Measurements from ENCODE around the gene HCN2. TPM values are rescaled to one million over a fixed set of nuclear protein-coding genes. Genes with fewer than 3 reads are reported as not detected.

Gene HCN2
- total RNA-seq, 4 donors from 2014 or later, result 0.14 to 1.00 (median 0.64) TPM; not detected in 1

DNA sequence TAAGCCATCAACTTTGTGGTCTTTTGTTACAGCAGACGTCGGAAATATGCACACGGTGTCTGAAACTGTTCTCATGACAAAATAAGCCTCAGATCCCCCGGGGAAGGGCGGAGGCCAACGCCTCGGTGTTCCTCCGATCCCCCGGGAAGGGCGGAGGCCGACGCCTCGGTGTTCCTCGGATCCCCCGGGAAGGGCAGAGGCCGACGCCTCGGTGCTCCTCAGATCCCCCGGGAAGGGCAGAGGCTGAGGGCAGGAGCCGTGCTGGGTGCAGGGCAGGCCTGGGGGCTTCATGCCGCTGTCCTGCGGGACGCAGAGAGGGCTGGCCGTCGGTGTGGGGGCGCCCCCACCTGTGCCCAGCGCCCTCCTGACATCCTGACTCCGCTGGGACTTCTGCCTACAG, 54.7 kb downstream of the HCN2 start:
- no peak for DNase-seq
- WGBS, 2 donors (ENCODE audit: low coverage in 1 of 2), result 75% methylated on average over 24 of the region's 28 CpGs; no CpG with 5 or more reads in 1 of the 2 donors
- TF ChIP-seq EP300 (IDR thresholded peaks at IDR 0.05; ENCODE audit: low read depth) (no peak), POLR2AphosphoS5 (IDR thresholded peaks at IDR 0.05) (no peak), POLR2A (IDR thresholded peaks at IDR 0.05) (no peak)
- TF ChIP-seq, protein P1, sequence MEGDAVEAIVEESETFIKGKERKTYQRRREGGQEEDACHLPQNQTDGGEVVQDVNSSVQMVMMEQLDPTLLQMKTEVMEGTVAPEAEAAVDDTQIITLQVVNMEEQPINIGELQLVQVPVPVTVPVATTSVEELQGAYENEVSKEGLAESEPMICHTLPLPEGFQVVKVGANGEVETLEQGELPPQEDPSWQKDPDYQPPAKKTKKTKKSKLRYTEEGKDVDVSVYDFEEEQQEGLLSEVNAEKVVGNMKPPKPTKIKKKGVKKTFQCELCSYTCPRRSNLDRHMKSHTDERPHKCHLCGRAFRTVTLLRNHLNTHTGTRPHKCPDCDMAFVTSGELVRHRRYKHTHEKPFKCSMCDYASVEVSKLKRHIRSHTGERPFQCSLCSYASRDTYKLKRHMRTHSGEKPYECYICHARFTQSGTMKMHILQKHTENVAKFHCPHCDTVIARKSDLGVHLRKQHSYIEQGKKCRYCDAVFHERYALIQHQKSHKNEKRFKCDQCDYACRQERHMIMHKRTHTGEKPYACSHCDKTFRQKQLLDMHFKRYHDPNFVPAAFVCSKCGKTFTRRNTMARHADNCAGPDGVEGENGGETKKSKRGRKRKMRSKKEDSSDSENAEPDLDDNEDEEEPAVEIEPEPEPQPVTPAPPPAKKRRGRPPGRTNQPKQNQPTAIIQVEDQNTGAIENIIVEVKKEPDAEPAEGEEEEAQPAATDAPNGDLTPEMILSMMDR (IDR thresholded peaks at IDR 0.05), result no peak
- Histone ChIP-seq H3K4me1 (peaks cover under 1 to 6% (median 3%) of the 10 kb centered on the region in 4 donors), H3K36me3 (peaks cover 0 to 30% (median 15%) of the 10 kb centered on the region in 4 donors), H3K4me3 (no peak overlapping the region), H3K27ac (no peak overlapping the region), H3K9me3 (no peaks in the 10 kb centered on the region), H3K27me3 (no peaks in the 10 kb centered on the region)
- intact Hi-C loops (cut with DNase I; ENCODE audit: low total_unique reads) (no loop called here), in situ Hi-C loops (cut with MboI; ENCODE audit: low pct_ligation_motif_present in 1 of 4, low pct_unique_long_range_greater_than_20kb in 1 of 4, low sequenced_read_pairs in 3 of 4) (no loop called here)

DNA sequence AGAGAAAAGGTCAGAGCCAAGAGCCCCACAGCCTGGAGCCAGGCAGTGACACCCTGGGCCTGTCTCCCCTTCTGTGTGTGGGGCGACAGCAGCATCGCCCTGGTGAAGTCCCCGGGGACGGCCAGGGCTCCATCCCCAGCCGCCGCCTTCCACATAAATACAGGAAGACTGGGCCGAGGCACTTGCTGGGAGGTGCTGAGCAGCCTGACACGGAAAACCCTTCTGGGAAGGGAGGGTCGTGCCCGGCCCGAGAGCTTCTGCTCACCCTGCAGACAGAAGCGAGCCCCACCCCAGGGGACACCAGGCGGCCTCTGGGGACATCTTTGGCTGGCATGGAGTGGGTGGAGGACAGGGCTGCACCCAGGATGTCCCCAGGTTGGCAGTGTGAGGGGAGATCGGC, 55.1 kb downstream of the HCN2 start:
- no peaks in the 10 kb centered on the region for H3K27me3 ChIP-seq
- intact Hi-C loops (cut with DNase I; ENCODE audit: low total_unique reads) (no loop called here), in situ Hi-C loops (cut with MboI; ENCODE audit: low pct_ligation_motif_present in 1 of 4, low pct_unique_long_range_greater_than_20kb in 1 of 4, low sequenced_read_pairs in 3 of 4) (no loop called here)
- TF ChIP-seq POLR2AphosphoS5 (IDR thresholded peaks at IDR 0.05), result no peak
- TF ChIP-seq, protein P1 (IDR thresholded peaks at IDR 0.05), result no peak
- no peaks in the 10 kb centered on the region for H3K9me3 ChIP-seq
- peaks cover 0 to 5% (median 2%) of the 10 kb centered on the region in 4 donors for H3K4me1 ChIP-seq
- DNase-seq, result no peak
- H3K36me3 ChIP-seq, result peaks cover 0 to 33% (median 17%) of the 10 kb centered on the region in 4 donors
- no peak overlapping the region for H3K4me3 ChIP-seq
- no peak overlapping the region for H3K27ac ChIP-seq
- 76% methylated on average over 14 of the region's 14 CpGs; no CpG with 5 or more reads in 1 of the 2 donors for WGBS, 2 donors (ENCODE audit: low coverage in 1 of 2)

DNA sequence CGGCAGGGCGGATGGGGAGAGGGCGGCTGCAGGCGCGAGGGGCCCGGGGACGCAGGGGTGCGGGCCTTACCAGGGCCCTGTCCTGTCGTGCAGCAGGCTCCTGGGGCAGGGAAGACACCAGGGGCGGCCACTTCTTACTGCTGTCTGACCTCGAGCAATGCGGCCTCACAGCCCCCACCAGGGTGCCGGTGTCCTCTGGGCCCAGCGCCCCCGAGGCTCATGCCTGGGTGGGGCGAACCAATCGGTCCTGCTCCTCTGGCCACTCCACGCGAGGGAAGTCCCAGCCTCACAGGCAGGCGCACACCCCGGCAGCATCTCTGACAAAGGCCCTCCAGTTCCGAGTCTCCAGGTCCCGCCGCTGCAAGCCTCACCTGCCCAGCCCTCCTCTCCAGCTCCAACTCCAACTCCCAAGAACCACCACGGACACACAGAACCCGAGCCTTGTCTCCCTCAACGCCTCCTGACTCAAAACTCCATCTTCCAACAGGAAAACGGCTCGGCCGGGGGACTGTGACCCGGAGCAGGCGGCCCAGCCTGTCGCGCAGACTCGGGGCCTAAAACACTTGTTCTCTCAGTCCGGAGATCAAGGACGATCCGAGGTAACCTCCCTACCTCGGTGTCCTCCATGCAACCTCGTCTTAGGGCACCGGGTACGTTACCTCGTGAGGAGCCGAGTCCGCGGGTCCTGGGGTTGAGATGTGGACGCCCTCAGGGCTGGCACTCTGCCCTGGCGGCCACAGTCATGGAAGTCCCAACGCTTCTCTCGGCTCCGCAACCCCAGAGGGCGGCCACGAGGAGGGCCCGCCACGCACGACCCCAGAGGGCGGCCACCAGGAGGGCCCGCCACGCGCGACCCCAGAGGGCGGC, 56.5 kb downstream of the HCN2 start:
- intact Hi-C loops (cut with DNase I; ENCODE audit: low total_unique reads), result no loop called here
- peaks cover 0 to 36% (median 20%) of the 10 kb centered on the region in 4 donors for H3K36me3 ChIP-seq
- no peak for DNase-seq
- H3K4me1 ChIP-seq, result no peaks in the 10 kb centered on the region
- in situ Hi-C loops (cut with MboI; ENCODE audit: low pct_ligation_motif_present in 1 of 4, low pct_unique_long_range_greater_than_20kb in 1 of 4, low sequenced_read_pairs in 3 of 4), result no loop called here
- no peak overlapping the region for H3K27ac ChIP-seq
- TF ChIP-seq POLR2AphosphoS5 (IDR thresholded peaks at IDR 0.05) (no peak), EP300 (IDR thresholded peaks at IDR 0.05; ENCODE audit: low read depth) (no peak), POLR2A (IDR thresholded peaks at IDR 0.05) (no peak)
- TF ChIP-seq, protein P1 (IDR thresholded peaks at IDR 0.05), result no peak
- no peak overlapping the region for H3K4me3 ChIP-seq
- WGBS, 2 donors (ENCODE audit: low coverage in 1 of 2), result 92 to 100% methylated on average over 4 to 56 of the region's 62 CpGs
- H3K27me3 ChIP-seq, result no peaks in the 10 kb centered on the region
- H3K9me3 ChIP-seq, result no peaks in the 10 kb centered on the region

DNA sequence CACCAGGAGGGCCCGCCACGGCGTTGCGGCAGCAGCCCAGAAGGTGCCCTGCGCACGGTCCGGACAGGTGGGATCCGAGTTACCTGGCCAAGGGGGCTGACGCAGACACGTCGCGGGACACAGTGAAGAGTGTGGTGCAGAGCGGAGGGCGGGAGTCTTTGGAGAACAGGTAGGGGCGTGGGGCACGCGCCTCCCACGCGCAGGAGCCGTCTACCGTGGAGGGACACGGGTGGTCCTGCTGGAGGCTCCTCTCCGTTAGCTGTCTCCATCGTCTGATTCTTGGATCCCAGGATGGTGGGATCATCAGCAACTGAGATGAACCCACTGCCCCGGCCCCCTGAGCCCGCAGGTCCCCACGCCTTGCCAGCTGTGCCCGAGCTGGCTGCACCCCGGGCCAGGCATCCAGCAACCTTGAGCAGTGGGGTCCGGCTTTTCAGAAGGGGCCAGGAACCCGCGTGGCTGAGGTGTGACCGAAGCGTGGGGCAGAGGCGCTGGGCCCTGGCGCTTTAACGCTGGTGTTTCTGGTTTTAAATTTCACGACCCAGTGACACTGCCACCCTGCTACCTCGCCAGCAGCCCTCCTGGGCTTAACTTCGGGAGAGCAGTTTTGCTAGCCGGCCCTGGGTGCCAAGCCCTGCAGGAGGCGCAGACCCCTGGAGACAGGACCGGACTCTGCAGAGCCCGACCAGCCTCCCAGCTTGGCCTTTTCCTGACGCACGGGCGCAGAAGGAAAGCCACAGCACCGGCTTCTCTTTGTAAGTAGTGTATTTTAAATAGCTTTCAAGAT, 57.3 kb downstream of the HCN2 start:
- Histone ChIP-seq H3K27me3 (no peaks in the 10 kb centered on the region), H3K4me1 (no peaks in the 10 kb centered on the region), H3K9me3 (no peaks in the 10 kb centered on the region), H3K4me3 (no peak overlapping the region), H3K27ac (no peak overlapping the region), H3K36me3 (peaks cover 0 to 38% (median 22%) of the 10 kb centered on the region in 4 donors)
- no peak for TF ChIP-seq EP300 (IDR thresholded peaks at IDR 0.05; ENCODE audit: low read depth)
- no peak for TF ChIP-seq POLR2AphosphoS5 (IDR thresholded peaks at IDR 0.05)
- TF ChIP-seq, protein P1 (IDR thresholded peaks at IDR 0.05), result no peak
- no peak for TF ChIP-seq POLR2A (IDR thresholded peaks at IDR 0.05)
- DNase-seq, result no peak
- intact Hi-C loops (cut with DNase I; ENCODE audit: low total_unique reads) (no loop called here), in situ Hi-C loops (cut with MboI; ENCODE audit: low pct_ligation_motif_present in 1 of 4, low pct_unique_long_range_greater_than_20kb in 1 of 4, low sequenced_read_pairs in 3 of 4) (no loop called here)
- 94% methylated on average over 37 of the region's 48 CpGs; no CpG with 5 or more reads in 1 of the 2 donors for WGBS, 2 donors (ENCODE audit: low coverage in 1 of 2)

All from transverse colon (tissue), 4 donors.